NOMO-1 treated with DMSO at 0.1 percent for 48 hours (cell line): Measurements from ENCODE around the gene CCDC195.
"Not testable (repeated sequence)": the region's sequence is repeated elsewhere in the genome, so short reads cannot be mapped to it uniquely, and the experiment has no call there.

Experiments used
- DNase-seq: peaks from one replicate; lab custom pipeline; 2025; ENCODE audit not compliant: unreplicated experiment; lab: John Stamatoyannopoulos, UW

CCDC195 gene

DNA sequence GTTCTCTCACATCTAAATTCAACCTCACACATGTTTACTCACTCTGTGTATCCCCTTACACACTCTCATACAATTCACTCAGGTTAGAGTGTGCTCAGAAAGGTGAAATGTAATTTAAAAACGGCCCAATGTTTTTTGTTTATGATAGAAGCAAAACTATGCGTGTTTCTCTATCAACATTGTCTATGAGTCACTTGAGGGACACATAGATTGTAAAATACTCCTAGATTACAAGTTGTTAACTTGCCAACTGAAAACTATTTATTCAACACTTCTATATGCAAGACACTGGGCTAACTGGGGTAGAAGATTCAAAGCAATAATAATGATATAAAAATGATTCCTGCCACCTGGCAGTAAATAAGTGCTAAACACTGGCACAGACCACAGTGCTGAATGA is 24.6 kb downstream of the CCDC195 start:
- DNase-seq: no peak

DNA sequence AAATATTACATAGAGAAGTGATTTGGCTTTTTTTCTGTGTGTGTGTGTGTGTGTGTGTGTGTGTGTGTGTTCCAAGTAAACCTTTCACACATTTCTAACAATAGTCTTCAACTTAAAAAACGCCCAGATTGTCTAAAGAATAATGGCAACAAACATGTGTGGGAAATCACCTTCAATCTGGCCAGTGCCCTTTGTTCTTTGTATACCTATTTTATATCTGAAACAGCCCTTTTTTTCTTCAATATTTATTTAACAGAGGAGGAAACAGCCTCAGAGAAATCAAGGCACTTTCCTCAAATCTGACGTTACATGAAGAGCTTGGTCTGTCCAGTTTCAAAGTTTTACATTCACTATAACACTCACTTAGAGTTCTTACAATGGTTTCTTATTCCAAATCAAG is 25.3 kb downstream of the CCDC195 start:
- no peak for DNase-seq

- DNase-seq: no peak
These were observed 26.6 kb downstream of the CCDC195 start for GRCh38 chr2:224689539-224689938.

DNA sequence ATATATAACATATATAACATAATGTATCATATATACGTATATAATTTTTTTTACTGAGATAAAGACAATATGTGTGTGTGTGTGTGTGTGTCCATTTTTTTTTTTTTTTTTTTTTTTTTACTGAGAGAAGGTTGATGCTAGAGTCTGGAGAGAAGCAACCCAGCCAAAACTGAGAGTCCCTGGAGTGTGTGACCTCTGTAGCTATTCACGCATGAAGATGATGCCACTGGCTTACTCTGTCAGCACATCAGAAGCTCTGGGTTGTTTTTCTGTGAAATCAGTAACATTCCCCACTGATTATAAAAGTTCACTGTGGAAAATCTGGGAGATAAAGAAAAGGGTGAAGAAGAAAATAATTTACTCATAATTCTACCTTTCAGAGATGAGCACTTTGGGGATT is 27.2 kb downstream of the CCDC195 start:
- no peak for DNase-seq

- DNase-seq: no peak
These were observed 29.0 kb downstream of the CCDC195 start for GRCh38 chr2:224687156-224687555.

GRCh38 chr2:224685121-224685520 is 31.0 kb downstream of the CCDC195 start:
- DNase-seq: no peak

DNA sequence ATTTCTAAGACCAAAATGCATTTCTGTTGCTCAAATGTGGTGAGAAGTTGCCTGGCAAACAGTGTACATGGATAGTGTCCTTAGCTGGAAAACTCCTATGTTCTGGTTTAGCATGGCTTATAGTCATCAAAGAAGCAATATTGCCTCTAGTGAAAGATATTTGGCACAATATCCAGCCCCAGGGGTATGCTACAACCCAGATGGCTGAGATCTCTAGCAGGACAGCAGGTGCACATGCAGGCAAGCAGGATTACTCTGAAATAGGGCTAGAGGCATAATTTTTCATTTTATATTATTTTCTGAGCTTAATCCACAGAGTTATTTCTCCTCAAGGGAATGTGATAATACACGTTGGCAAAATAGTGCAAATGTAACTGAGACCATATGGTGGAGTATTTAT is 34.0 kb downstream of the CCDC195 start:
- DNase-seq: no peak

- no peak for DNase-seq
These were observed 44.4 kb downstream of the CCDC195 start for GRCh38 chr2:224671731-224672130.

- peak; percentile 39 for DNase-seq
These were observed 46.0 kb downstream of the CCDC195 start for GRCh38 chr2:224670203-224670602.

- DNase-seq: peak; percentile 12
These were observed 46.7 kb downstream of the CCDC195 start for GRCh38 chr2:224669449-224669848.

DNA sequence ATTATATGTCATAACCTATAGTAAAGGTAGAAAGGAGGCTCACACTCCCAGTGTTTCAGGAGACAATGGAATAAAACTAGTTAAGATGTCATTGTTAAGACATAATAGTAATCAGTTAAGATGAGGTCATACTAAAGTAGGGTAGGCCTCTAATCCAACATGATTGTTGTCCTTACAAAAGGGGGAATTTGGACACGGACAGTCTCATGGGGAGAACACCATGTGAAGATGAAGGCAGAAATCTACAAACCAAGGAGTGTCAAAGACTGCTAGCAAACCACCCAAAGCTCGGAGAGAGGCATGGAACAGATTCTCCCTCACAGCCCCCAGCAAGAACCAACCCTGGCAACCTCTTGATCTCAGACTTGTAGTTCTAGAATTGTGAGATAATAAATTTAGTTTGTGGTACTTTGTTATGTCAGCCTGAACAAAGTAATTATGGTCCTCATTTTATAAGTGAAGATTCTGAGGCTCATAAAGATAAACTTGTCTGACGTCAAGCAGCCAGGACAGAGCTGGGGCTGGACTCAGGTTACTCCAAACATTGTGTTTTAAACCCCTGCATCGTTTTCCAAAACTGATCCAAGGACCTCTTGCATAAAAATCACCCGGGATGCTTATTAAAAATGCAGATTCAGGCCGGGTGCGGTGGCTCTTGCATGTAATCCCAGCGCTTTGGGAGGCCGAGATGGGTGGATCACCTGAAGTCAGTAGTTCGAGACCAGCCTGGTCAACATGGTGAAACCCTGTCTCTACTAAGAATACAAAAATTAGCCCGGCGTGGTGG is 47.8 kb downstream of the CCDC195 start:
- no peak for DNase-seq

DNA sequence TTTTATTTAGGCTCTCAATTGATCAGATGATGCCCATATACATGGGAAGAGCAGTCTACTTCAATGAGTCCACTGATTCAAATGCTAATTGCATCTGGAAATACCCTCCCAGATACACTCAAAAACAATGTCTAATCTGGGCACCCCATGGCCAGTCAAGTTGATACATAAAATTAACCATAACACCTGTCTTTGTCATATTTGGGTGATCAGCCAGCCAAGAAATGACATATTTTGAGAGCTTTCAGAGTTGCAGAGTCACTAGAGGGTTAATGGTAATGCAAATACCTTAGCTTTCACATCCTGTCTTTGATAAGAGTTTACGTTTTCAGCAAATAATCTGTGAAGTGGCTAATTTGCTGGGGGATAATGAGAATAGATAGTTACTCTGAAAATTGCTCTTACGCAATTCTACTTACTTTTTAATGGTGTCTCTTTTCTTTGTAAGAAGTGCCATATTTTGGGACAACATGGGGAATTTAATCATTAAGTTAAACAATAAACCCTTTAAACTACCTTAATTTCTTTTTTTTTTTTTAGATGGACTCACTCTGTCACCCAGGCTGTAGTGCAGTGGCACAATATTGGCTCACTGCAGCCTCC is 49.1 kb downstream of the CCDC195 start:
- DNase-seq: no peak

GRCh38 chr2:224663322-224663721 is 52.8 kb downstream of the CCDC195 start:
- DNase-seq: not testable (repeated sequence)

GRCh38 chr2:224661708-224662107 is 54.5 kb downstream of the CCDC195 start:
- not testable (repeated sequence) for DNase-seq

DNA sequence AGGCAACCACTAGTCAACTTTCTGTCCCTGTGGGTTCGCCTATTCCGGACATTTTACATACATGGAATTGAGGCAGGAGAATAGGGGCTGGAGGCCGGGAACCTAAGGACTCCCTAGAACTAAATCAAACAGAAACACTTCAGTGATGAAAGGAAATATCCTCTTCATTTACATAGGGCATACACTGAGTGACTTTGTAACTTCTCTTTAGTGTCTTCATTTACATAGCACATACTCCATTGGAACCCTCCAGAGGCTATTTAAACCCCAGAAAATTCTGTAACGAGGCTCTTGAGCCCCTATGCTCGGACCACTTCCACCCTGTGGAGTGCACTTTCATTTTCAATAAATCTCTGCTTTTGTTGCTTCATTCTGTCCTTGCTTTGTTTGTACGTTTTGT is 56.5 kb downstream of the CCDC195 start:
- no peak for DNase-seq

- DNase-seq: no peak
These were observed 57.3 kb downstream of the CCDC195 start for GRCh38 chr2:224658780-224659405.

DNA sequence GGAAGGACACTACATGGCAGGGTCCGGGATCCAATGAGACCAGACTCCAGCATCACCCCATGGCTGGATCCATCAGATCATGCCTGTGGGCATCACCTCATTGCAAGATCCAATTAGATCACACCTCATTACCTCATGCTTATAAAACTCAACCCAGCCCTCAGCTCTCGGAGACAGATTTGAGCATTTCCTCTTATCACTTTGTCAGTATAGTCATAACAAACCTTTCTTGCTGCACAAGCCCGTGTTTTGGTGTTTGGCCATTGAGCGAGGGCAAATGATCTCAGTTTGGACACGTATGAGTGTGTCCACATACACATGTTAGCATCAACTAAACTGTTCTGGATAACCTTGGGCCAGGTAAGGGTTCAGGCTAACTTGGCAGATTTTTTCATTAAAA is 58.8 kb downstream of the CCDC195 start:
- no peak for DNase-seq

- no peak for DNase-seq
These were observed 61.1 kb downstream of the CCDC195 start for GRCh38 chr2:224655006-224655537.
